Activated T-cell treated with anti-CD3 and anti-CD28 coated beads, Interleukin-2, amount 50 U/mL, for 4 hours (primary cell): ENCODE data around the gene FCER2. TPM values are rescaled to one million over a fixed set of nuclear protein-coding genes. Genes with fewer than 3 reads are reported as not detected.

ENCODE experiments used
- ATAC-seq, 2 donors: fragments of 200-7000 bp; cut with Tn5 transposase; one replicate each; pipeline ENCODE4 v1.10.0; 2021
- DNase-seq: peaks from one replicate; pipeline ENCODE4 v3.0.0-alpha.2; 2020
- H3K27me3 Mint-ChIP-seq: one replicate; pipeline ENCODE4 v1.8.0; 2021; ENCODE audit warnings: low read depth, mixed read lengths
- H3K36me3 Mint-ChIP-seq: one replicate; pipeline ENCODE4 v1.8.0; 2022; ENCODE audit warnings: mixed read lengths; ENCODE audit not compliant: insufficient read depth
- H3K4me1 Mint-ChIP-seq: one replicate; pipeline ENCODE4 v1.8.0; 2021; ENCODE audit warnings: low read depth, mixed read lengths
- H3K4me3 Mint-ChIP-seq: one replicate; pipeline ENCODE4 v1.8.0; 2021; ENCODE audit warnings: mild to moderate bottlenecking, moderate library complexity, mixed read lengths
- H3K9me3 Mint-ChIP-seq: one replicate; pipeline ENCODE4 v1.8.0; 2021; ENCODE audit warnings: mixed read lengths
- total RNA-seq, 3 donors: library from RNA; stranded (reverse); gene quantifications; one replicate each; pipeline ENCODE4 v1.2.1, GENCODE V29; 2021

FCER2 gene
- total RNA-seq, 3 donors from 2014 or later = 6.9 to 52.7 (median 20.5) TPM

DNA sequence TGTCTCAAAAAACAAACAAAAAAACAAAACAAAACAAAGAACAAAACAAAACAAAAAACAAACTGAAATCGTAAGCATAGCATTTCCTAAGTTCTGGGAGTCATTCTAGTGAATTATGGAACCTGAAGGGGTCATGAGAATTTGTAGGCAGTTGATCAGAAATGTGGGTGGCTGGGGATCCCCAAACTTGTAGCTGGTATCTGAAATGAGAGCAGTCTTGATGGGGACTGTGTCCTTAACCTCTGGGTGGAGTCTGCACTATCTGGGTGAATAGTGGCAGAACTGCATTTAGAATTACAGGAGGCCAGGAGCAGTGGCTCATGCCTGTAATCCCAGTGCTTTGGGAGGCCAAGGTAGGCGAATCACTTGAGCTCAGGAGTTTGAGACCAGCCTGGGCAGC, 23.9 kb upstream of the FCER2 start:
- DNase-seq = no peak
- H3K4me1 Mint-ChIP-seq = peaks cover 12% of the 10 kb centered on the region
- peaks cover 34% of the 10 kb centered on the region for H3K27me3 Mint-ChIP-seq
- no peak for ATAC-seq
- no peaks in the 10 kb centered on the region for H3K36me3 Mint-ChIP-seq
- no peak overlapping the region for H3K4me3 Mint-ChIP-seq
- peaks cover 4% of the 10 kb centered on the region for H3K9me3 Mint-ChIP-seq

GRCh38 chr19:7722231-7722651, 20.3 kb upstream of the FCER2 start:
- ATAC-seq (no peak), DNase-seq (no peak)
- Mint-ChIP-seq H3K27me3 (peaks cover 2% of the 10 kb centered on the region), H3K4me1 (peaks cover 10% of the 10 kb centered on the region), H3K9me3 (peaks cover under 1% of the 10 kb centered on the region), H3K36me3 (no peaks in the 10 kb centered on the region), H3K4me3 (no peak overlapping the region)

DNA sequence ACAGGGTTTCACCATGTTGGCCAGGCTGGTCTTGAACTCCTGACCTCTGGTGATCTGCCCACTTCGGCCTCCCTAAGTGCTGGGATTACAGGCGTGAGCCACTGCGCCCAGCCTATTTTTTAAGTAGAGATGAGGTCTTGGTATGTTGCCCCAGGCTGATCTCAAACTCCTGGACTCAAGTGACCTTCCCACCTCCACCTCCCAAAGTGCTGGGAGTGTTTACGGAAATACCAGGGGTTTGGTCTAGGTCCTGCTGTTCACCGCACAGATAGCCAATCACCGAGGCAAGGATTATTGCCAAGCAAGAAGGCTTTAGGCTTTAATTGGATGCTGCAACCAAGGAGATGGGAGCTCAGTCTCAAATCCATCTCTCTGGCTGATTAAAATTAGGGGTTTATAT, 18.4 kb upstream of the FCER2 start:
- ATAC-seq (no peak), DNase-seq (no peak)
- H3K4me1 Mint-ChIP-seq = peaks cover 10% of the 10 kb centered on the region
- peaks cover 5% of the 10 kb centered on the region for H3K9me3 Mint-ChIP-seq
- no peaks in the 10 kb centered on the region for H3K36me3 Mint-ChIP-seq
- H3K27me3 Mint-ChIP-seq = no peaks in the 10 kb centered on the region
- H3K4me3 Mint-ChIP-seq = no peak overlapping the region

DNA sequence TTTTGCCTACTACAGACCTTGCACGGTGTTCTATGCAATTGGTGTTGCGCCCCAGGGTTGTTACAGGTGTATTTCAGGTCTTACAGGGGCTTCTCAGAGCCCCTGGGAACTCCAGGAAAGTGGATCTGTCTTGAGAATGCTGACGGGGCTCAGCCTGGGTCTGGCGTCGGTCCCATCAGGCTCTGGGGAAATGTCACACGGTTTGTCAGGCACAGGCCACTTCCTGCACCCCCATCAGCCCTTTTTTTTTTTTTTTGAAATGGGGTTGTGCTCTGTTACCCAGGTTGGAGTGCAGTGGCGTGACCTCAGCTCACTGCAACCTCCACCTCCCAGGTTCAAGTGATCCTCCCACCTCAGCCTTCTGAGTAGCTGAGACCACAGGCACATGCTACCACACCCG, 16.7 kb upstream of the FCER2 start:
- DNase-seq = no peak
- H3K36me3 Mint-ChIP-seq = no peaks in the 10 kb centered on the region
- H3K9me3 Mint-ChIP-seq = peaks cover 5% of the 10 kb centered on the region
- H3K4me1 Mint-ChIP-seq = peaks cover 16% of the 10 kb centered on the region
- H3K27me3 Mint-ChIP-seq = no peaks in the 10 kb centered on the region
- ATAC-seq = no peak
- H3K4me3 Mint-ChIP-seq = no peak overlapping the region

- Mint-ChIP-seq H3K36me3 (no peaks in the 10 kb centered on the region), H3K4me1 (peaks cover 16% of the 10 kb centered on the region), H3K27me3 (no peaks in the 10 kb centered on the region), H3K4me3 (no peak overlapping the region), H3K9me3 (peaks cover 5% of the 10 kb centered on the region)
- DNase-seq = no peak
- ATAC-seq = no peak
These were observed 14.8 kb upstream of the FCER2 start for GRCh38 chr19:7716762-7717161.

- H3K9me3 Mint-ChIP-seq = peaks cover 5% of the 10 kb centered on the region
- H3K36me3 Mint-ChIP-seq = no peaks in the 10 kb centered on the region
- ATAC-seq (no peak), DNase-seq (no peak)
- H3K4me3 Mint-ChIP-seq = no peak overlapping the region
- H3K4me1 Mint-ChIP-seq = peaks cover 17% of the 10 kb centered on the region
- no peaks in the 10 kb centered on the region for H3K27me3 Mint-ChIP-seq
These were observed 13.7 kb upstream of the FCER2 start for GRCh38 chr19:7715671-7716070.

GRCh38 chr19:7710616-7711015, 8.7 kb upstream of the FCER2 start:
- H3K4me3 Mint-ChIP-seq = no peak overlapping the region
- ATAC-seq (no peak), DNase-seq (no peak)
- peaks cover 35% of the 10 kb centered on the region for H3K4me1 Mint-ChIP-seq
- H3K9me3 Mint-ChIP-seq = no peaks in the 10 kb centered on the region
- no peaks in the 10 kb centered on the region for H3K27me3 Mint-ChIP-seq
- H3K36me3 Mint-ChIP-seq = no peaks in the 10 kb centered on the region

DNA sequence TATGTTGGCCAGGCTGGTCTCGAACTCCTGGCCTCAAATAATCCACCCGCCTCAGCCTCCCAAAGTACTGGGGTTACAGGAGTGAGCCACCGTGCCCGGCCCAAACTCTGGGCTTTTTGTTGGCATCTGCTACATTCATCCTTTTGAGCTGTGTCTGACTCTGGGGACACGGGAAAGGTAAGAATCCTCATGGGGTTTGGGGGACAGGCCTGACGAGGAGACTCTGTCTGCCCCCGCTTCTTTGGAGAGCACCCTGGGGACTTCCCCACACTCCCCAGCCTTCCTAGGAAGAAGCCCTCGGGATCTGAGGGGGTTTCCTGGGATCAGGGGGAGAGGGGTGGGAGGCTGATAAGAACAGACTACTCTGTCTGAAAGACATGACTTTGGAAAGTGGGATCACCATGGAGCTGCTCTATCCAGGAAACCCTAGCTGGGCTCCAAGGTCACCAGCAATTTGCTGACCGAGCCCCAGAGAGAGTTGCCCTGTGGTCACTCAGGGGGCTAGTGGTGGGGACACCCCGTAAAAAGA, 8.1 kb upstream of the FCER2 start:
- no peaks in the 10 kb centered on the region for H3K27me3 Mint-ChIP-seq
- no peak for DNase-seq
- no peaks in the 10 kb centered on the region for H3K9me3 Mint-ChIP-seq
- H3K4me3 Mint-ChIP-seq = no peak overlapping the region
- no peaks in the 10 kb centered on the region for H3K36me3 Mint-ChIP-seq
- H3K4me1 Mint-ChIP-seq = peaks cover 41% of the 10 kb centered on the region
- ATAC-seq = no peak

- no peak for DNase-seq
- ATAC-seq = no peak
- Mint-ChIP-seq H3K9me3 (no peaks in the 10 kb centered on the region), H3K27me3 (no peaks in the 10 kb centered on the region), H3K4me3 (peak overlapping the region; percentile 69), H3K36me3 (no peaks in the 10 kb centered on the region), H3K4me1 (peaks cover 58% of the 10 kb centered on the region)
These were observed 5.1 kb upstream of the FCER2 start for GRCh38 chr19:7706955-7707456.

GRCh38 chr19:7706188-7706954, 4.4 kb upstream of the FCER2 start:
- Mint-ChIP-seq H3K9me3 (no peaks in the 10 kb centered on the region), H3K4me3 (peak overlapping the region; percentile 69), H3K27me3 (no peaks in the 10 kb centered on the region), H3K36me3 (no peaks in the 10 kb centered on the region), H3K4me1 (peaks cover 58% of the 10 kb centered on the region)
- DNase-seq (no peak), ATAC-seq (no peak)

DNA sequence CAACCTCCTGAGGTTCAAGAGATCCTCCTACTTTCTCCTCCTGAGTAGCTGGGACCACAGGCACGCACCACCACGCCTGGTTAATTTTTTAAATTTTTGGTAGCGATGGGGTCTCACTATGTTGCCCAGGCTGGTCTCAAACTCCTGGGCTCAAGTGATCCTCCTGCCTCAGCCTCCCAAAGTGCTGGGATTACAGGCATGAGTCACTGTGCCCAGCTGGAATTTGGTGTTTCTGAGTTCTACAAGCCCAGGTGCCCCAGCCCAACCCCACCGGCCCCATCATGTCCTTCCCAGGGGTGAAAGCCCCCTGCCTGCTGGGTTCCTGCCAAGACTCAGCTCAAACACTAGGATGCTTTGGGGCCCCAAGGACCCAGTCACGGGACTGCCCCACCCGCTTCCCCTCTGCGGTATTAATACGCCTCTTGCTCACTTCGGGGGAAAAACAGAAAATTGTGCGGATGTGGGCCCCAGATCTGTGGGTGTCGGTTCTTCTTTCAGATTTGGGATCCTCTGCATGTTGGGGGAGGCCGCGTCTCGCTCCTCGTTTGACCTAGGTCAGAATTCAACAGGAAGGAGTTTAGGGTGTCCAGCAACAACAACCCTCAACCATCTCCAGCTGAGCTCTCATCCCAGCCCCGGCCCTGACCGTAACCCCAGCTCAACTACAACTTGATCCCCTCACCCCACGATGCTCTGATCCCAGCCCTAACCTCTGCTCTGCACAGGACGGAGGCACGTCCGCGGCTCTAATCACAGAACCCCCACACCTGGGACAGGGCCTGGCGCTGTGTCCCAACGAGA, 3.7 kb upstream of the FCER2 start:
- Mint-ChIP-seq H3K4me3 (peak overlapping the region; percentile 69), H3K9me3 (no peaks in the 10 kb centered on the region), H3K27me3 (no peaks in the 10 kb centered on the region), H3K4me1 (peaks cover 56% of the 10 kb centered on the region), H3K36me3 (no peaks in the 10 kb centered on the region)
- ATAC-seq (peak; percentile 92 to 94), DNase-seq (peak; percentile 64)

- DNase-seq = no peak
- Mint-ChIP-seq H3K36me3 (no peaks in the 10 kb centered on the region), H3K9me3 (no peaks in the 10 kb centered on the region), H3K4me3 (no peak overlapping the region), H3K27me3 (peaks cover 3% of the 10 kb centered on the region), H3K4me1 (peaks cover 60% of the 10 kb centered on the region)
- no peak for ATAC-seq
These were observed 2.5 kb upstream of the FCER2 start for GRCh38 chr19:7704280-7705060.

GRCh38 chr19:7703332-7703731, 1.4 kb upstream of the FCER2 start:
- H3K4me1 Mint-ChIP-seq = peaks cover 62% of the 10 kb centered on the region
- no peaks in the 10 kb centered on the region for H3K9me3 Mint-ChIP-seq
- no peak for DNase-seq
- no peak overlapping the region for H3K4me3 Mint-ChIP-seq
- peaks cover 7% of the 10 kb centered on the region for H3K27me3 Mint-ChIP-seq
- H3K36me3 Mint-ChIP-seq = no peaks in the 10 kb centered on the region
- ATAC-seq = no peak

GRCh38 chr19:7701049-7701653, 780 bp downstream of the FCER2 start:
- H3K27me3 Mint-ChIP-seq = peaks cover 9% of the 10 kb centered on the region
- H3K9me3 Mint-ChIP-seq = no peaks in the 10 kb centered on the region
- ATAC-seq (no peak), DNase-seq (no peak)
- peaks cover 51% of the 10 kb centered on the region for H3K4me1 Mint-ChIP-seq
- no peaks in the 10 kb centered on the region for H3K36me3 Mint-ChIP-seq
- peak overlapping the region; percentile 47 for H3K4me3 Mint-ChIP-seq
